ENCODE data around the gene ANO7. TPM values are rescaled to one million over a fixed set of nuclear protein-coding genes. Genes with fewer than 3 reads are reported as not detected.

Gene ANO7
- polyA plus RNA-seq, 1 donor from 2014 or later = not detected

GRCh38 chr2:241242306-241242705, 53.8 kb downstream of the ANO7 start:
- Histone ChIP-seq H3K9ac (ENCODE audit: low read length) (no peak overlapping the region), H3K4me2 (ENCODE audit: low read length) (no peak overlapping the region), H3K9me3 (ENCODE audit: low read length) (no peaks in the 10 kb centered on the region), H3K27ac (ENCODE audit: low read length) (no peak overlapping the region), H3K27me3 (ENCODE audit: insufficient read depth, low read depth, low read length) (no peaks in the 10 kb centered on the region), H2AFZ (ENCODE audit: low read depth, low read length) (no peak overlapping the region), H3F3A (ENCODE audit: insufficient read depth, low read length, poor library complexity, severe bottlenecking) (no peaks in the 10 kb centered on the region), H3K79me2 (replicated peaks; ENCODE audit: insufficient read depth, low read length) (no peaks in the 10 kb centered on the region), H3K36me3 (ENCODE audit: insufficient read depth, low read length) (peaks cover 2% of the 10 kb centered on the region), H3K4me3 (ENCODE audit: low read length) (no peak overlapping the region), H4K20me1 (ENCODE audit: insufficient read depth) (no peaks in the 10 kb centered on the region), H3K9me2 (ENCODE audit: insufficient read depth, low read length) (no peaks in the 10 kb centered on the region)
- no peak for TF ChIP-seq POLR2AphosphoS5 (IDR thresholded peaks at IDR 0.05)
- TF ChIP-seq EZH2 (IDR thresholded peaks at IDR 0.05; ENCODE audit: borderline replicate concordance, insufficient read depth, low read length, poor library complexity, severe bottlenecking) = no peak
- no peak for TF ChIP-seq MXI1 (conservative IDR thresholded peaks at IDR 0.05; ENCODE audit: poor library complexity, severe bottlenecking)
- no peak for TF ChIP-seq RAD21 (conservative IDR thresholded peaks at IDR 0.05)
- no peak for TF ChIP-seq EP300 (conservative IDR thresholded peaks at IDR 0.05; ENCODE audit: poor library complexity, severe bottlenecking)
- TF ChIP-seq CTCF (IDR thresholded peaks at IDR 0.05; ENCODE audit: poor library complexity, severe bottlenecking) = no peak
- TF ChIP-seq TAF1 (IDR thresholded peaks at IDR 0.05; ENCODE audit: low read depth) = no peak
- no peak for TF ChIP-seq REST (IDR thresholded peaks at IDR 0.05; ENCODE audit: borderline replicate concordance)
- TF ChIP-seq SMC3 (conservative IDR thresholded peaks at IDR 0.05; ENCODE audit: poor library complexity) = no peak

- no peaks in the 10 kb centered on the region for H4K20me1 ChIP-seq (ENCODE audit: insufficient read depth)
- no peaks in the 10 kb centered on the region for H3K9me3 ChIP-seq (ENCODE audit: low read length)
- H3K9ac ChIP-seq (ENCODE audit: low read length) = no peak overlapping the region
- H3K79me2 ChIP-seq (replicated peaks; ENCODE audit: insufficient read depth, low read length) = no peaks in the 10 kb centered on the region
- H3K4me3 ChIP-seq (ENCODE audit: low read length) = no peak overlapping the region
- H2AFZ ChIP-seq (ENCODE audit: low read depth, low read length) = no peak overlapping the region
- H3K36me3 ChIP-seq (ENCODE audit: insufficient read depth, low read length) = peaks cover 3% of the 10 kb centered on the region
- no peaks in the 10 kb centered on the region for H3K27me3 ChIP-seq (ENCODE audit: insufficient read depth, low read depth, low read length)
- H3K27ac ChIP-seq (ENCODE audit: low read length) = no peak overlapping the region
- no peak overlapping the region for H3K4me2 ChIP-seq (ENCODE audit: low read length)
- H3F3A ChIP-seq (ENCODE audit: insufficient read depth, low read length, poor library complexity, severe bottlenecking) = no peaks in the 10 kb centered on the region
- no peaks in the 10 kb centered on the region for H3K9me2 ChIP-seq (ENCODE audit: insufficient read depth, low read length)
- TF ChIP-seq EP300 (conservative IDR thresholded peaks at IDR 0.05; ENCODE audit: poor library complexity, severe bottlenecking) (no peak), RAD21 (conservative IDR thresholded peaks at IDR 0.05) (no peak), MXI1 (conservative IDR thresholded peaks at IDR 0.05; ENCODE audit: poor library complexity, severe bottlenecking) (no peak), REST (IDR thresholded peaks at IDR 0.05; ENCODE audit: borderline replicate concordance) (no peak), EZH2 (IDR thresholded peaks at IDR 0.05; ENCODE audit: borderline replicate concordance, insufficient read depth, low read length, poor library complexity, severe bottlenecking) (no peak), POLR2AphosphoS5 (IDR thresholded peaks at IDR 0.05) (no peak), CTCF (IDR thresholded peaks at IDR 0.05; ENCODE audit: poor library complexity, severe bottlenecking) (no peak), SMC3 (conservative IDR thresholded peaks at IDR 0.05; ENCODE audit: poor library complexity) (no peak), TAF1 (IDR thresholded peaks at IDR 0.05; ENCODE audit: low read depth) (no peak)
Measured at GRCh38 chr2:241244368-241244767, 55.9 kb downstream of the ANO7 start.

Data from neural cell (in vitro differentiated cells).